ENCODE data around the gene CWC27.

CWC27 gene

GRCh38 chr5:65010841-65011240 is 242.1 kb downstream of the CWC27 start:
- no peak for DNase-seq

- DNase-seq = peak; percentile 34
These were observed 243.7 kb downstream of the CWC27 start for GRCh38 chr5:65012301-65012892.

- DNase-seq = no peak
These were observed 244.4 kb downstream of the CWC27 start for GRCh38 chr5:65013166-65013565.

- DNase-seq = no peak
These were observed 246.0 kb downstream of the CWC27 start for GRCh38 chr5:65014769-65015168.

- DNase-seq = peak; percentile 84
These were observed 247.0 kb downstream of the CWC27 start for GRCh38 chr5:65015767-65016166.

- DNase-seq = no peak
These were observed 248.9 kb downstream of the CWC27 start for GRCh38 chr5:65017636-65018035.

GRCh38 chr5:65018763-65019162 is 250.0 kb downstream of the CWC27 start:
- DNase-seq = no peak

- no peak for DNase-seq
These were observed 251.8 kb downstream of the CWC27 start for GRCh38 chr5:65020492-65020891.

GRCh38 chr5:65021527-65022226 is 252.9 kb downstream of the CWC27 start:
- no peak for DNase-seq

- DNase-seq = no peak
These were observed 254.2 kb downstream of the CWC27 start for GRCh38 chr5:65022932-65023331.

GRCh38 chr5:65024681-65025080 is 256.0 kb downstream of the CWC27 start:
- DNase-seq = no peak

GRCh38 chr5:65026816-65027548 is 258.3 kb downstream of the CWC27 start:
- peak; percentile 72 for DNase-seq

GRCh38 chr5:65029178-65029577 is 260.4 kb downstream of the CWC27 start:
- no peak for DNase-seq

- peak; percentile 14 for DNase-seq
These were observed 261.3 kb downstream of the CWC27 start for GRCh38 chr5:65030056-65030455.

GRCh38 chr5:65032250-65032649 is 263.5 kb downstream of the CWC27 start:
- DNase-seq = no peak

GRCh38 chr5:65034029-65034812 is 265.5 kb downstream of the CWC27 start:
- peak; percentile 60 for DNase-seq

GRCh38 chr5:65034813-65035209 is 266.1 kb downstream of the CWC27 start:
- DNase-seq = peak; percentile 76

GRCh38 chr5:65035211-65036206 is 266.8 kb downstream of the CWC27 start:
- peak; percentile 89 for DNase-seq

GRCh38 chr5:65037831-65038815 is 269.4 kb downstream of the CWC27 start:
- DNase-seq = peak; percentile 63

GRCh38 chr5:65041296-65042158 is 272.8 kb downstream of the CWC27 start:
- no peak for DNase-seq
